Retinal pigment epithelial cell (primary cell): ENCODE data around the gene CKAP4.

Experiments
- DNase-seq: peaks from one replicate; pipeline ENCODE4 v3.0.0-alpha.2; 2010; ENCODE audit warnings: low read depth
- H3K4me3 ChIP-seq: 2 replicates; pipeline ENCODE4 v1.5.1; 2011; ENCODE audit warnings: mild to moderate bottlenecking, low read length, control low read depth, moderate library complexity
- CTCF ChIP-seq: conservative IDR thresholded peaks from 2 replicates; pipeline ENCODE4 v1.5.1; 2011; ENCODE audit warnings: low read depth, low read length, control low read depth, inconsistent platforms

CKAP4 gene

DNA sequence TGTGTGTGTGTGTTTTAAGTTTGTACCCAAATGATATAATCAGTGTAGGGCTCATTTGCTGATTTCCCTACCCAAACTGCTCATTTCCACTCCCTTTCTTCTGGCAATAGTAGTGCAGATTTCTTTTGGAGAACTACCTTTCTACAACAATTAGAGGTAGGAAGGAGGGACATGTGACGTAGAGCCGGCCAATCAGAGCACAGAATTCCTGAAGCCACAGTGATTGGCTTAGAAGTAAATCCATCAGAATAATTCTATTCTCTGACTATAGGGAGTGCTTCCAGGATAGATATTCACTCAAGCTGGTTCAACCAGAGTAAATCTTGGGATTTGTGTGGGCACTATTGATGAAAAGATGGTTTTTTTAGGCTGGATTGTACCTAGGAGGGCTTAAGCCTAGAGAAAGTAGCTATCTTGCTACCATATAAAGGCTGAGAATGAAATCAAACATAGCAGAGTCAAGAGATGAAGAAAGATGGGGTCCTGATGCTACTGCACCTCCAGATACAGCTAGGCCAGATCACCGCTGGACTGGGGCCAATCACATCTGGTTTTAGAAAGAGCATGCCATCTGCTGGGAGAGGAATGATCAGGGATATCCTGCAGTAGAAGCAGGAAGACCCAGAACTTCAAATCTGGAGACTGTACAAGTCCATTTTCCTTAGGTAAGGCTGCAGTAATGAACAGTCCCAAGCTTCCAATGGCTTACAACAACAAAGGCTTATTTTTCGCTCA, 55.0 kb downstream of the CKAP4 start:
- no peak overlapping the region for H3K4me3 ChIP-seq
- no peak for DNase-seq
- no peak for TF ChIP-seq CTCF

DNA sequence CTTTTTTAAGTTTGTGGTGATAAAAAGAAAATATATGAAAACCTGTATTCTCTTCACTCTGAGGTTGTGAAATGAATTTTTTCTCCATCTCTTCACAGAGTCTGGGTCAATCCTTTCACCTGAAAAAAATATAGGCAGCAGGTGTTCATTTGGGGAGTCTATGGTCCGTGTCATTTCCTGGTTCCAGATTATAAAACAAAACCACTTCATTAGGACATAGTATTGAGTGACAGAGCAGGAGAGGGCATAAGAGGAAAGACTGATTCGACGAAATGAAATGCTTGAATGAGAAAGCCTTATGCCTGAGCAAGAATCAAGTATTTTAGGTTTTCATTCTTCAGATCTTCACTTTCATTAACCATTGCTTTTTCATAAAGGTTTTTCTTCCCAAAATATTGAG, 57.2 kb downstream of the CKAP4 start:
- no peak for TF ChIP-seq CTCF
- no peak for DNase-seq
- no peak overlapping the region for H3K4me3 ChIP-seq

- DNase-seq: no peak
- no peak for TF ChIP-seq CTCF
- no peak overlapping the region for H3K4me3 ChIP-seq
Observed at GRCh38 chr12:106189341-106189740, 58.5 kb downstream of the CKAP4 start.

DNA sequence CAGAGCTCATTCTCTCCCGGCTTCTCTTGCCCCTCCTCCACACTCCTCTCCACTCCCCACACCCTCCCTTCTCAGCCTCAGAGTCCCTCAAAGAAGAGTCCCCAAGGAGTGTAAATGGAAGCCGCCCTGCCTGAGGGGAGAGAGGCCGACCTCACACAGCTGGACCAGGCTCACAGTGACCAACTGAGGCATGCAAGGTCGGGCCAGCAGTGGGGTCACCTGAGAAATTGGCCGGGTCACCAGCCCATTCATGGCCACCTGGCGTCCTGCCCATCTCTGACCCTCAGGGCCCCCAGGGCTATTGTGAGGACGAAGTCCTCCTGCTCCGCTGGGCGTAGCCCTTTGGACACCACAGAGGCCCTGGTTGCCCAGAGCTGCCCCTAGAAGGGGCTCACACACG, 59.6 kb downstream of the CKAP4 start:
- H3K4me3 ChIP-seq: no peak overlapping the region
- DNase-seq: no peak
- no peak for TF ChIP-seq CTCF
